GM12873 (cell line): ENCODE measurements around the gene WEE1.

Source experiments
- TF ChIP-seq, protein P1 (sequence below): IDR thresholded peaks from 2 replicates; pipeline ENCODE4 v1.5.1; 2012; ENCODE audit warnings: low read depth, mild to moderate bottlenecking, moderate library complexity, low read length, control low read depth; ENCODE audit not compliant: insufficient read depth; ENCODE audit errors: missing control alignments

WEE1 gene

DNA sequence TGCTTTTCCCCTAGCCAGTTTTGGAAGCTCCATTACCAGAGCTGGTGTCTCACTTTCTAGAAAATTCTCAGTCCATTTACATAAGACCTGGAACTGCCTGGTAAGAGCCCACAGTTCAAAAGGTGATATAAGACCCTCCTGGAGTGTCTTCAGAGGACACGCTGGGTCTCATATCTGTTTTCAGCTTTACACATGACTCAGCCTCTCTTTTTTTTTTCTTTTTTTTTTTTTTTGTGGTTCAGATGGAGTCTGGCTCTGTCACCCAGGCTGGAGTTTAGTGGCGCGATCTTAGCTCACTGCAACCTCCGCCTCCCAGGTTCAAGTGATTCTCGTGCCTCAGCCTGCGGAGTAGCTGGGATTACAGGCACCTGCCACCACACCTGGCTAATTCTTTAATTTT, 30.7 kb downstream of the WEE1 start:
- TF ChIP-seq, protein P1, sequence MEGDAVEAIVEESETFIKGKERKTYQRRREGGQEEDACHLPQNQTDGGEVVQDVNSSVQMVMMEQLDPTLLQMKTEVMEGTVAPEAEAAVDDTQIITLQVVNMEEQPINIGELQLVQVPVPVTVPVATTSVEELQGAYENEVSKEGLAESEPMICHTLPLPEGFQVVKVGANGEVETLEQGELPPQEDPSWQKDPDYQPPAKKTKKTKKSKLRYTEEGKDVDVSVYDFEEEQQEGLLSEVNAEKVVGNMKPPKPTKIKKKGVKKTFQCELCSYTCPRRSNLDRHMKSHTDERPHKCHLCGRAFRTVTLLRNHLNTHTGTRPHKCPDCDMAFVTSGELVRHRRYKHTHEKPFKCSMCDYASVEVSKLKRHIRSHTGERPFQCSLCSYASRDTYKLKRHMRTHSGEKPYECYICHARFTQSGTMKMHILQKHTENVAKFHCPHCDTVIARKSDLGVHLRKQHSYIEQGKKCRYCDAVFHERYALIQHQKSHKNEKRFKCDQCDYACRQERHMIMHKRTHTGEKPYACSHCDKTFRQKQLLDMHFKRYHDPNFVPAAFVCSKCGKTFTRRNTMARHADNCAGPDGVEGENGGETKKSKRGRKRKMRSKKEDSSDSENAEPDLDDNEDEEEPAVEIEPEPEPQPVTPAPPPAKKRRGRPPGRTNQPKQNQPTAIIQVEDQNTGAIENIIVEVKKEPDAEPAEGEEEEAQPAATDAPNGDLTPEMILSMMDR = no peak

DNA sequence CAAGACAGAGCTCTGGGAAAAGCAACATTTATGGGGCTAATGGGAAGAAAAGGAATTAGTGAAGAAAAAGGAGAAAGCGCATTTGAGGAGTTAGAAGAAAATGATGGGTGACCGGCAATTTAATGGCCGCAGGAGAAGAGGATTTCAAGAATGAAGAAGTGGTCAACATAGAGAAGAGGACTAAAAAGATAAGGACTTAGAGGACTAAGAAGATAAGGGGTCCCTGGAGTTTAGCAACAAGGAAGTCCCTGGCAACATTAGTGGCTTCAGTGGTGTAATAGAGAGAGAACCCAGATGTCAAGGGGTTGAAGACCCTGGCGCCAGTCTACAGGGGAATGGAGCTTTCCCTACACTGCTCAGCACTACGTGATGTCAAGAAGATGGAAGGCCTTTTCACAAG, 32.3 kb downstream of the WEE1 start:
- TF ChIP-seq, protein P1 = no peak

DNA sequence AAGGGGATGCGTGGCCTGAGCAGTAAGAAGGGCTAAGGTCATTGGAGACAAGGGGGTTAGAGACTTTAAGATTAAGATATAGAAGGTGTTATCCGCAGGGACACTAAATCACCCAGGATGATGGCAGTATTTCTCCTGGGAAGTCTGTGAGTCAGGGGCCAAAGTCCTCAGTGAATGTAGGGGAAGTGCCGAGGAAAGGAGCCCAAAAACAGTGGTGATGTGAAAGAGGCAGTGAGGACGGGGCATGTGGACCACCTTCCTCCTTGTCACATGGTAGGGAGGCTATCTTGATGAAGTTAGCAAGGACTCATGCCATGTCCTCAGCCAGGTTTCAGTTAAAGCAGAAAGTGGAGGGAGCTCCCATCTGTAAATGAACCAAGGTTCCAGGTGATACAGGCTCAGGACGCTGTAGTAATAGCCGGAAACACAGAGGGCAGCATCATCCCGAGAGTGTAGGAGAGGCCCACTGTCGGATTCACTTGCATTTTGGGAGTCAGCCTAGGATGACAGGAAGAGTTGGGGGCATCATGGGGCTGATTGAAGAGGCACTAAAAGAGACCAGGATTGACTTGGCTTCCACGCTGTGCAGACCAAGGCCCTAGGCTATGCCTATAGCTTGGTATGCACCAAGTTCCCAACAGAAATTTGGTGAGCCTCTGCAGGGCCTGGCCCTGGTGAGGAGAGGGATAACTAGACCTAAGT, 33.5 kb downstream of the WEE1 start:
- TF ChIP-seq, protein P1 = peak; percentile 13

DNA sequence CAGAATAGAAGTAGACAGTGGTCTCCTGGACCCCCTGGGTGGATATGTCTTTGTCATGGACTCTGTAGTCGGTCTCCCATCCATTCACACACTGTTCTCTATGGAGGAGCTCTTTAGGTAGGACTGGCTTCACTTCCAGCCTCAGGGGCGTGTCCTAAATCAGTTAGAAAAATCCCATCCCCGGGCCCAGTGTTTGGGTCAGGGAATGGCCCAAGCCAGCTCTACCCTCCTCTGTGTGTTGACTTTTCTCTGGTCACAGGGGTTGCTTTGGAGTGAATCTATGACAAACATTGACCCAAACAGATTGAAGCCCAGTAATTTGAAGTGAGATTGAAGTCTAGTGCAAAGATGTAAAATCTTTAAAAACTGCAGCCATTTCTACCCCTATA, 34.0 kb downstream of the WEE1 start:
- TF ChIP-seq, protein P1 = no peak

DNA sequence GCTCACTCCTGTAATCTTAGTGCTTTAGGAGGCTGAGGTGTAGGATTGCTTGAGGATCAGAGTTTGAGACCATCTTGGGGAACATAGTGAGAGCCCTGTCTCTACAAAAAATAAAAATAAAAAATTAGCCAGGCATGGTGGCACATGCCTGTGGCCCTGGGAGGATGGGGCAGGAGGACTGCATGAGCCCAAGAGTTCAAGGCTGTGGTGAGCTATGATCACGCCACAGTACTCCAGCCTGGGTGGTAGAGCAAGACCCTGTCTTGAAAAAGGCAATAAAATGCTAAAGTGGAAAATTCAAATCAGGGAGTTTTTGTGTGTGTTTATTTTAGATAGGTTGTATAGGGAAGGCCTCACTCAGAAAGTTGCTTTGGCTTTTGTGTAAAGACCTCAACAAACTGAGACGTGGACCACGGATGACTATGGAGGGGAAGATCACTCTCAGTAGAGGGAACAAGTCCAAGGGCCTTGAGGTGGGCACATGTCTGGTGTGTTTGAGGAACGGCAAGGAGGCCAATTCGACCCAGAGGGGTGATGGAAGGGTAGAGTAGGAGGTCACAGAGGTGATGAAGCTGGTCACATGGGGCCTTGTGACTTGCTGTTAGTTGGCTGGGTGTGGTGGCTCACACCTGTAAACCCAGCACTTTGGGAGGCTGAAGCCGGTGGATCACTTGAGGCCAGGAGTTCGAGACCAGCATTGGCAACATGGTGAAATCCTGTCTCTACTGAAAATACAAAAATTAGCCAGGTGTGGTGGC, 35.7 kb downstream of the WEE1 start:
- TF ChIP-seq, protein P1 = no peak

DNA sequence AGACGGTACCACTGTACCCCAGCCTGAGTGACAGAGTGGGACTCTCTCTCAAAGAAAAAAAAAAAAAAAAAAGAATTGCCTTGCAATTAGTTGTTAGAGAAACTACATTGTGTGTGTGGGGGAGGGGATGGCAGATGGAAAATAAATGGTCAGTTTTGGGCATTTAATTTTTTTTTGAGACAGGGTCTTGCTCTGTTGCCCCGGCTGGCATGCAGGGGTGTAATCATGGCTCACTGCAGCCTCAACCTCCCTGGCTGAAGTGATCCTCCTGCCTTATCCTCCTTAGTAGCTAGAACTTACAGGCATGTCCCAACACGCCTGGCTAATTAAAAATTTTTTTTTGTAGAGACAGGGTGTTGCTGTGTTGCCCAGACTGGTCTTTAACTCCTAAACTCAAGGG, 36.4 kb downstream of the WEE1 start:
- TF ChIP-seq, protein P1 = no peak

DNA sequence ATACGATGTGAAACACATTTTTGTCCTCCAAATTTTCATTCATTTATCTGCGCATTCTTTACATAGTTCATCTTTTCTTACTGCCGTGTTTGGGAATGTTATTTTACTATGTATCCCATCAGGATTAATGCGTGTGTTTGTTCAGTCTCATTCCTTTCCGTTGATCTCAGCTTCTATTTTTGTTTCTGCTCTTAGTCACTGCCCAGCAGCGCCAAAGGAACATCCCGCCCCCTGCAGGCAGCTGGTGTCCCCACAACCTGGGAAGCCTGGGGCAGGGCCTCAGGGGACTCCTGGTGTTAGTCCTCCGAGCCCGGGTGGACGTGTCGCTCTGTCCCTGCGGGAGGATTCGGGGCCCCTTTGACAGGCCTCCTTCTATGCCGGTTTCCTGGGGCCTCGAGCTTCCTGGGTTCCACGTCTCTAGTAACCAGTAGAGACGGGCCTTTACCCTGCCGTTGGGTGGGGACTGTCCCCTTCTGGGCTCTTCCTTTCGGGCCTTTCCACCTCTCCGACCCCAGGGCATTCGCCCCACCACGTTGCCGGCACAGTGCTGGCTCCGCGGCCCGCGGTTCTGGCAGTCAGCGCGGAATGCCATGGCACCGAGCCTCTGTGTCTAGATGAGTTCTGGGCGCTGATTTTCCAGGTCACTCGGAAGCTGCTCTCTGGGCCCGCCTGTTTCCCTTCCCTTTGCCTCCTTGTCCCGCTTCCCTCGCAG, 39.8 kb downstream of the WEE1 start:
- TF ChIP-seq, protein P1 = peak; percentile 91
